ENCODE data around the gene RAPGEF1. TPM values are rescaled to one million over a fixed set of nuclear protein-coding genes. Genes with fewer than 3 reads are reported as not detected.

RAPGEF1 gene
- total RNA-seq, 2 experiments from 2014 or later = 118 to 243 TPM

GRCh38 chr9:131609099-131609830 lies 130.6 kb downstream of the RAPGEF1 start:
- H3K27ac ChIP-seq (ENCODE audit: low read depth, low read length, poor library complexity, severe bottlenecking) = no peak overlapping the region
- no peak overlapping the region for H3K4me2 ChIP-seq (ENCODE audit: low read length)
- H3K4me3 ChIP-seq (ENCODE audit: low read depth, low read length, poor library complexity, severe bottlenecking) = no peak overlapping the region
- H2AFZ ChIP-seq (ENCODE audit: low read length) = no peak overlapping the region
- ChIA-PET CTCF (ENCODE audit: unreplicated experiment) (no interaction called here), POLR2A (interaction anchor here (1.0 kb wide), 1 partner anchor 137 kb away, joined by 3 read pairs; no protein-coding TSS in a partner anchor)
- BruUV-seq (replicated peaks) = no TSS peak
- no peak for DNase-seq (ENCODE audit: low spot score)
- peaks cover 100% of the 10 kb centered on the region for H3K36me3 ChIP-seq (ENCODE audit: insufficient read depth, low read length)
- no peaks in the 10 kb centered on the region for H4K20me1 ChIP-seq (ENCODE audit: insufficient read depth, low read length)
- TF ChIP-seq CTCF (conservative IDR thresholded peaks at IDR 0.05; ENCODE audit: low read length) (no peak), EZH2phosphoT487 (IDR thresholded peaks at IDR 0.05; ENCODE audit: borderline replicate concordance, low read depth, low read length) (no peak)
- no peaks in the 10 kb centered on the region for H3K4me1 ChIP-seq (ENCODE audit: insufficient read depth, low read length, poor library complexity, severe bottlenecking)
- no peaks in the 10 kb centered on the region for H3K9me2 ChIP-seq (ENCODE audit: insufficient read depth, low read length)
- no peaks in the 10 kb centered on the region for H3K9me3 ChIP-seq (ENCODE audit: low read length)
- intact Hi-C loops (cut with micrococcal nuclease; ENCODE audit: unreplicated experiment) = no loop called here
- H3K79me2 ChIP-seq (ENCODE audit: insufficient read depth, low read depth, low read length) = no peaks in the 10 kb centered on the region

GRCh38 chr9:131608493-131609037 lies 131.3 kb downstream of the RAPGEF1 start:
- Histone ChIP-seq H3K4me2 (ENCODE audit: low read length) (no peak overlapping the region), H3K9me2 (ENCODE audit: insufficient read depth, low read length) (no peaks in the 10 kb centered on the region), H3K4me1 (ENCODE audit: insufficient read depth, low read length, poor library complexity, severe bottlenecking) (no peaks in the 10 kb centered on the region), H2AFZ (ENCODE audit: low read length) (no peak overlapping the region), H4K20me1 (ENCODE audit: insufficient read depth, low read length) (no peaks in the 10 kb centered on the region), H3K36me3 (ENCODE audit: insufficient read depth, low read length) (peaks cover 100% of the 10 kb centered on the region), H3K9me3 (ENCODE audit: low read length) (no peaks in the 10 kb centered on the region), H3K4me3 (ENCODE audit: low read depth, low read length, poor library complexity, severe bottlenecking) (no peak overlapping the region), H3K79me2 (ENCODE audit: insufficient read depth, low read depth, low read length) (no peaks in the 10 kb centered on the region), H3K27ac (ENCODE audit: low read depth, low read length, poor library complexity, severe bottlenecking) (no peak overlapping the region)
- no peak for DNase-seq (ENCODE audit: low spot score)
- CTCF ChIA-PET (ENCODE audit: unreplicated experiment) = no interaction called here
- POLR2A ChIA-PET = interaction anchor here (1.0 kb wide), 1 partner anchor 137 kb away, joined by 3 read pairs; no protein-coding TSS in a partner anchor
- TF ChIP-seq CTCF (conservative IDR thresholded peaks at IDR 0.05; ENCODE audit: low read length) (no peak), EZH2phosphoT487 (IDR thresholded peaks at IDR 0.05; ENCODE audit: borderline replicate concordance, low read depth, low read length) (no peak)
- intact Hi-C loops (cut with micrococcal nuclease; ENCODE audit: unreplicated experiment) = no loop called here
- no TSS peak for BruUV-seq (replicated peaks)

- Histone ChIP-seq H3K79me2 (ENCODE audit: insufficient read depth, low read depth, low read length) (no peaks in the 10 kb centered on the region), H4K20me1 (ENCODE audit: insufficient read depth, low read length) (no peaks in the 10 kb centered on the region), H3K36me3 (ENCODE audit: insufficient read depth, low read length) (peaks cover 100% of the 10 kb centered on the region), H3K4me3 (ENCODE audit: low read depth, low read length, poor library complexity, severe bottlenecking) (no peak overlapping the region), H2AFZ (ENCODE audit: low read length) (no peak overlapping the region), H3K4me2 (ENCODE audit: low read length) (no peak overlapping the region), H3K27ac (ENCODE audit: low read depth, low read length, poor library complexity, severe bottlenecking) (no peak overlapping the region), H3K9me3 (ENCODE audit: low read length) (no peaks in the 10 kb centered on the region), H3K9me2 (ENCODE audit: insufficient read depth, low read length) (no peaks in the 10 kb centered on the region), H3K4me1 (ENCODE audit: insufficient read depth, low read length, poor library complexity, severe bottlenecking) (no peaks in the 10 kb centered on the region)
- BruUV-seq (replicated peaks) = no TSS peak
- ChIA-PET POLR2A (interaction anchor here (0.6 kb wide), 1 partner anchor 243 kb away, joined by 6 read pairs; no protein-coding TSS in a partner anchor), CTCF (ENCODE audit: unreplicated experiment) (no interaction called here)
- TF ChIP-seq EZH2phosphoT487 (IDR thresholded peaks at IDR 0.05; ENCODE audit: borderline replicate concordance, low read depth, low read length) (no peak), CTCF (conservative IDR thresholded peaks at IDR 0.05; ENCODE audit: low read length) (no peak)
- no peak for DNase-seq (ENCODE audit: low spot score)
- intact Hi-C loops (cut with micrococcal nuclease; ENCODE audit: unreplicated experiment) = no loop called here
Measured at GRCh38 chr9:131607591-131607990, 132.3 kb downstream of the RAPGEF1 start.
